Stimulated activated CD4-positive, alpha-beta T cell treated with anti-CD3 and anti-CD28 coated beads, TNF-alpha, amount 100 ng/mL, for 1 hour (primary cell): Measurements from ENCODE around the gene OR10H4.
"Not testable (repeated sequence)": the region's sequence is repeated elsewhere in the genome, so short reads cannot be mapped to it uniquely, and the experiment has no call there.

Experiments used
- DNase-seq, 3 donors: peaks; one replicate each; pipeline ENCODE4 v3.0.0-alpha.2; 2020; ENCODE audit warnings: low read depth in 3 of 3, low spot score in 1 of 3

The OR10H4 gene, protein sequence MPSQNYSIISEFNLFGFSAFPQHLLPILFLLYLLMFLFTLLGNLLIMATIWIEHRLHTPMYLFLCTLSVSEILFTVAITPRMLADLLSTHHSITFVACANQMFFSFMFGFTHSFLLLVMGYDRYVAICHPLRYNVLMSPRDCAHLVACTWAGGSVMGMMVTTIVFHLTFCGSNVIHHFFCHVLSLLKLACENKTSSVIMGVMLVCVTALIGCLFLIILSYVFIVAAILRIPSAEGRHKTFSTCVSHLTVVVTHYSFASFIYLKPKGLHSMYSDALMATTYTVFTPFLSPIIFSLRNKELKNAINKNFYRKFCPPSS

DNA sequence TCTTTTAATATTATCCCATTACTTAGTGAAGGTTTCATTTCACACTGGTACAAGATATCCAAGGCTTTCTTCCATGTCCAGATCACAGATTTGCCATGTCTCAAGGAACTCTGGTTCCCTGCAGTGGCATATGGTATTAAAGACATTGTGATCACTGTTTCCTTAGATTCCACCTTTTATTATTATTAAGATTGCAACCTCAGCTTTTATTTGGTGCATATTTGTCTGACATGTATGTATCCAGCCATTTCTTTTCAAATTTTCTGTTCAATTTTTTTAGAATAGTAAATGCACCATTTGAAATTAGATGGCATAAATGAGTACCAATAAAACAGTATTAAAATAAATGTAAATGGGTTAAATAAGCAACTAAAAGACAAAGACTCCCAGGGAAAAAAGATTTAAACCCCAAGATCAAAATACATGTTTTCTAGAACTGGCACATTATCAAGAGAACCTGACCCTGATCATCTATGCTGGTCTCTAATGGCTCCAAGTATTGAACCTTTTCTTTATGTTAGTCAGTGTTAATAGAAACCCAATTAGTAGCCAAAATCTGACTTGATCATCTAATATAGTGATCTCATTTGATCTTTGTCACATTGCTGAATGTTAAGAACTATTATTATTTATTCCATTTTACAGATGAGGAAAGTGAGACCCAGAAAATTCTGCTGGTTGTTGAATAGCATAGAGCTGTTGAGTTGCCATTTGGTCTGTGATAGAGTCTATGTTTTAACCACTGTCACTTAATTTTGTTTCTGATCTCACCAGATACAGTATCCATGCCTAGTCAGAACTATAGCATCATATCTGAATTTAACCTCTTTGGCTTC is at the start of gene OR10H4:
TSS of gene OR10H4 (plus strand) at position 786 of the 836 bp plus-strand sequence. CDS start at position 786, 0 bp downstream.
- DNase-seq, result no peak

DNA sequence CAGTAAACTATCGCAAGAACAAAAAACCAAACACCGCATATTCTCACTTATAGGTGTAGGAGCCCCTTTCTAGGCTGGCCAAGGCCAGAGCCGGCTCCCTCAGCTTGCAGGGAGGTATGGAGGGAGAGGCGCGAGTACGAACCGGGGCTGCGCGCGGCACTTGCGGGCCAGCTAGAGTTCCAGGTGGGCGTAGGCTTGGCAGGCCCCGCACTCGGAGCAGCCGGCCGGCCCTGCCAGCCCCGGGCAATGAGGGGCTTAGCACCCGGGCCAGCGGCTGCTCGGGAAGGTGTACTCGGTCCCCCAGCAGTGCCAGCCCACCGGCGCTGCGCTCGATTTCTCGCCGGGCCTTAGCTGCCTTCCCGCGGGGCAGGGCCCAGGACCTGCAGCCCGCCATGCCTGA is 49.2 kb upstream of the OR10H4 start:
- DNase-seq, result not testable (repeated sequence)

DNA sequence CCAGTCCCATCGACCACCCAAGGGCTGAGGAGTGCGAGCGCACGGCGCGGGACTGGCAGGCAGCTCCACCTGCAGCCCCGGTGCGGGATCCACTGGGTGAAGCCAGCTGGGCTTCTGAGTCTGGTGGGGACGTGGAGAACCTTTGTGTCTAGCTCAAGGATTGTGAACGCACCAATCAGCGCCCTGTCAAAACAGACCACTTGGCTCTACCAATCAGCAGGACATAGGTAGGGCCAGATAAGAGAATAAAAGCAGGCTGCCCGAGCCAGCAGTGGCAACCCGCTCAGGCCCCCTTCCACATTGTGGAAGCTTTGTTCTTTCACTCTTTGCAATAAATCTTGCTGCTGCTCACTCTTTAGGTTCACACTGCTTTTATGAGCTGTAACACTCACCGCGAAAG is 48.8 kb upstream of the OR10H4 start:
- DNase-seq, result not testable (repeated sequence)

DNA sequence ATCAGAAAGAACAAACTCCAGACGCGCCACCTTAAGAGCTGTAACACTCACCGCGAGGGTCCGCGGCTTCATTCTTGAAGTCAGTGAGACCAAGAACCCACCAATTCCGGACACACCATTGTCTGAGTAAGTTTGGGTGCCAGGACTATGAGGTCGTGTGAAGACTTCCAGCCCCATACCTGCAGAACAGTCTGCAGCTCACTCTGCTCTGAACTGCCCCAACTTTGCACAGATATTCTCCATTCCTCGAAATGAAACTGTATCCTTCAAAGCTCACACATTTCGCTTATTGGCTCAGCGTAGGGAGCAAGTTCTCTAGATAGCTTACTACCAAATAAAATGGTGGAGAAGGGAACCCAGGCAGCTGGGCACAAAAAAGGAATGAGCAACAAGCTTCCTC is 48.3 kb upstream of the OR10H4 start:
- no peak for DNase-seq

DNA sequence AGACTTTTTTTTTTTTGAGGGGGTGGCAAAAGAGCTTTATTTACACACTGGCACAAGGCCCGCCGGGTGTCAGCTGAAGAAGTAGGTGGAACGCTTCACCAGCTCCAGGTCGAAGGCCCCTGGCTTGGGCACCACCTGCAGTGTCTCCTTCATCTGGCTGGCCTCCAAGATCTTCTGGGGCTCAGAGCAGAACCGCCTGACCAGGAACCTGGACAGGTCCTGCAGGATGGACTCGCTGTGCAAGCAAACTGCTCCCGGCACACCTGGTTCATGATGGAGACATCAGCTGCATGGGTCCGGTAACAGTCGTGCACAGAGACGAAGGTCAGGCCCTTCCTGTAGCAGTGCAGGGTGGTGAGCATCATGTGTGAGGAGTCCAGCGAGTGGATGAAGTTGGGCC is 46.6 kb upstream of the OR10H4 start:
- no peak for DNase-seq

DNA sequence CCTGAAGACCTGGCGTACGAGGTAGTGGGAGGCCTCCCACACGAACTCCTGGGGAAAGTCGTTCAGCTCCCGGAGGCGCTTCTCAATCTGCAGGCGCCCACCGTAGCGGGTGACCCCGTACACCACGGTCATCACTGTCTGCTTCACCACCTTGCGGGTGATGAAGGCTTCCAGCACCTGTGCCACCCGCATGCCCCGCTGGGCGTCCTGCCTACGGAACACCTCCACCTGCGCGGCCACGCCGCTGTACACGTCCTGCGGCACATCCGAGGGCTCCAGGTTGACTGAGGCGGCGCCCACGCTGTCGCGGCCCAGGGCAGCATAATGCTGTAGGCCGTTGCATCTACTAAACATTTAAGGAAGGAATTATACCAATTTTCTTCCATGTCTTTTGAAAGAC is 45.9 kb upstream of the OR10H4 start:
- not testable (repeated sequence) for DNase-seq

DNA sequence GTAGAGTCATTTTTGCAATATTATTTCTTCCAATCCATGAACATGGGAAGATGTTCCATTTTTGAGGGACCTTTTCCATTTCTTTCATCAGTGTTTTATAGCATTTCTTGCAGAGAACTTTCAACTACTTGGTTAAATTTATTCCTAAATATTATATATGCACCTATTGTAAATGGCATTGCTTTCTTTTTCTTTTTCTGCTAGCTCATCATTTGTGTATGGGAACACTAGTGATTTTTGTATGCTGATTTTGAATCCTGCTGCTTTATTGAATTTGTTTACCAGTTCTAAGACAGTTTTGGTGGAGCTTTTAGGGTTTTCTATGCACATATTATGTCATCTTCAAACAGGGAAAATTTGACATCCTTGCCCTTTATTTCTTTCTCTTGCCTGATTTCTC is 43.8 kb upstream of the OR10H4 start:
- no peak for DNase-seq

DNA sequence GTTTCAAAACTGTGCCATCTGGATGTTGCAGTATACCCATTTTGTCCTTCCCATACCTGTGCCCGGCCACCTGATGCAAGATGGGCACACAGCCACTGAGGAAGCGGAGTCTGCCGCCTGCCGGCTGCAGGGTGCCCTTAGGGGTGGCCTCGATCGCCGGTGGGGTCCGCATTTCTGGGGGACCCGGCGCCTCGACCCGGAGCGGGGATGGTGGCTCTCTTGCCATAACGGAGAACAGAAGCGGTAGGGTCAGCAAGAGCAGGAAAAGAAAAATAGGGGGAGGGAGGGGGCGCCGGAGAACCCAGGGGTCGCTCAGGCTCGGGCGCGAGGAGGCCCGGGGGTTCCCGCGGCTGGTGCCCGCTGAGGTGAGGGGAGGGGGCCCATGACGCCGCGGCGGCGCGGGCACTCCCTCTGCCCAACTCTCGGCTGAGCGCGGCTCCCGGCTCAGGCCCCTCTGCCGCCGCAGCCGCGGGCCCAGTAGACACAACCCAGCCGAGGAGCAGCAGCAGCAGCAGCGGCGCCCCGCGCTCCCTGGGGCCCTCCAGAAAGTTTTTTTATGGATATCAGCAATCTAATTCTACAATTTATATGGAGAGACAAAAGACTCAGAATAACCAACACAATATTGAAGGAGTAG is 37.1 kb upstream of the OR10H4 start:
- DNase-seq, result no peak

DNA sequence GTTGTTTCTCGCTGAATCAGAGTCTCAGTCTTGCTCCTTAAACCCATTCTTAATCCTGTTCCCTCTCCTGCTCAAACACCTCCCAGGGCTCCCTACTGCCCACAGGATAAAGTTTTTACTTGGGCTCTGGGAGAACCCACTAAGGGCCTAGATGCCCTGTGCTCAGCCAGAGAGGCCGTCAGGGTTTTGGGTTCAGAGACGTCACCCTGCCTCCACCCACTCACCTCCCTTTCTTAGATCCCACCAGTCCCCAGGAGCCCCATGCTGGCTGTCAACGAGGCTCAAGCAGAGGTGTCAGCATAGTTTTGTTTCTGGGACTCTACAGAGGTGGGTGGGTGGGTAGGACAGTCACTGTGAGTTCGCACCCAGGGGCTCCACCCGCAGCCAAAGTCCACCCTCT is 35.4 kb upstream of the OR10H4 start:
- DNase-seq, result no peak

DNA sequence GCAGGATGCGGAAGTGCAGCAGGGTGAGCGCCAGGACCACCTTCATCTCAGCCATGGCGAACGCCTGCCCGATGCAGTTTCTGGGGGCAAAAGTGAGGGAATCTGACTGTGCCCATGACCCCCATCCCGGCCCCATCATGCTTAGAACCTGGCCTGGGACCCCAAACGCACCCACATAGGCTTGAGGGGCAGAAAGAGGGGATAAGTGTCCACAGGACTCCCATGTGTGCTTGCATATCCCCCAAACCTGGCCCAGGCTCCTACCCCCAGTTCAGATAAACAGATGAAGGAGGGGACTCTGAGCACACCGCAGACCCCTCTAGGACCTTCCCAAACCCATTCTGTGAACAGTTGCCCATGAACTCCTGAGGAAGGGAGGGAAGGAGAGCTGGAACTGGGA is 35.0 kb upstream of the OR10H4 start:
- DNase-seq, result no peak

DNA sequence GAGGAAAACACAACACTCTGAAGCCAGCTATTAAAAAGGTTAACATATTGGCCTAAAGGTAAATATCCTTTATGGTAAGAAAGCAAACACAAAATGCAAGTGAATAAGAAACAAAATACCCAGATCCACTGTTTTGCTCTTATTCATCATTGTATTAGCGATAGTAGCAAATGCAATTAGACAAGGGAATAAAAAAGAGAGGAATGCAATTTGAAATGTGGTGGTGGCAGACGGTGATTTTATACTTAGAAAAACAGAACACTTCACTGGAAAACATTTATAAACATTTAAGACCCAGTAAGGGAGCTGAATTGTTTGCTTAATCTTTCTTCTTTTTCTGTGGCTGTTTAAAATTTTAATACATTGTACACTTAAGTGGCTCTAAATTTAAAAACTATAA is 33.7 kb upstream of the OR10H4 start:
- DNase-seq, result no peak

DNA sequence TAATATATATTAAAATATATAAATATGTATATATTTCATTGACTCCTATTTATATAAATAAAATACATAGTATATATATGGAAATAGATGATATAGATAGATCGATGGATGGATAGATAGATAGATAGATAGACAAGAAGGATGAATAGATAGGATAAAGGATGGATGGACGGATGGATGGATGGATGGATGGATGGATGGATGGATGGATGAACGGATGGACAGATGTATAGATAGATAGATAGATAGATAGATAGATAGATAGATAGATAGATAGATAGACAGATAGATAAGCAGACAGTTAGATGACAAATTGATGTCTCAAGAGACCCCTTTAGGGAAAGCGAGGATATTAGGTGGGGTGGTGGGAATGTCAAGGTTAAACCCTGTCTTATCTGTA is 29.6 kb upstream of the OR10H4 start:
- no peak for DNase-seq

DNA sequence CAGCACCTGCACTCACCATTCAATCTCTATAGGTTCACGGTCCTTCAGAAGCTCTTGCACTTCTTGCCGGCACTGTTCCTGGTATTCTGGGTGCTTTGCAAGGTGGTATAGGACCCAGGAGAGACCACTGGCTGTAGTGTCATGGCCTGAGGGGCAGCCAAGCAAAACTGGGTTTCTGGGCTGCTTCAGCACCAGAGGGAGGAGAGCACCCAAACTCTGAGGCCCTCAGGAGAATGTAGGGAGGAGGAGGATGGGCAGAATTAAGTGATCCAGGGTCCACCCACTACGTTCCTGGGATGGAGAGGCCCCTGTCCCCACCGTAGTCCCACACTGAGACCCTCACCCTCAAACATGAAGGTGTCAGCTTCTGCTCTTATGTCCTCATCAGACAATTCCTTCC is 26.8 kb upstream of the OR10H4 start:
- DNase-seq, result no peak

DNA sequence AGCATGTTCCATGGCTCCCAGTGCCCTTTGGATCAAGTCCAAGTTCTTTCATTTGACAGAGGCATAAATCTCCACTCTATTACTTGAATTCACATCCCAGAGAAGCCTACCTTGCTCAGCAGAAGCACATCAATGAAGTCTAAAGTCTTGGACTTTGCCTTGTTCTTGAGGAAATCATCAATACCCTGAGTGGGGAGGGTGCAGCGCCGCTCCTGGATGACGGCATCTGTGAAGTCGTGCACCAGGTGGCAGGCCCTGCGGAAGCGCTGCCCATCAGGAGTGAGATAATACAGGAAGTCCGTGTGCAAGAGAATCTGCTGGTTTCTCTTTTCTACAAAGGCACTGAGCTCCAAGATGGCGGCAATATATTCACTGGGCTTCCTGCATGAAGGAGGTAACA is 25.1 kb upstream of the OR10H4 start:
- no peak for DNase-seq

DNA sequence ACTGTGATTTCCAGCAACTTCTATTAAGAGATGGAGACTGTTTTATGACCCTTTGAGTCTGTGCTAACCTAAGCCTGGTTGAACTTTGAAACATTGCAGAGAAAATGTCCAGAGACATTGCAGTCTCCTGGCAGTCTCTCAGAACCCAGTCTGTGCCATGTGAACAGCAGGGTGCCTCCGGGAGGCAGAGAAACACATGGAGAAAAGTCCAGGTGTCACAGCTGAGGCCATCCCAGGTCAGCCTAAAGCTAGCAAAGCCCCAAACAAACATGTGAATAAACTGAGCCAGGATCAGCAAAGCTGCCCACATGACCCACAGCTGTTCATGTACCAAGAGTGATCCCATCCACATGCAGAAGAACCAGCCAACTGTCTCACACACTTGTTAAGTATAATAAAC is 22.3 kb upstream of the OR10H4 start:
- no peak for DNase-seq

DNA sequence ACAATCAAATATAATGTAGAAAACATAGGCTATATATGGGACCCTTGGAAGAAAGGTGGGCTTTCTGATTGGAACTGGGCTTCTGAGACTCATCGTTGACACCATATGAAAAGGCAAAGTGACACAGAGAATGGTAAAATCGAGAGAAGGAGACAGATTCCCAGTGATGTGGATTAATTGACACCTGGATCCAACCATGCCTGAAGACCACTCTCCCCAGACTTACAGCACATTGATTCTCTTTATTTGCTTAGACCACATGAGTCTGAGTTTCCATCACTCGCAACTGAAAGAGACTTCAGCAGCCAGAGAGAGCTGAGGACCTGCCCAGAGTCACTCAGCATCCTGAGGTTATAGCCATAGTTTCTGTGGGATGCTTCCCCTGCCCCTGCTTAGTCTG is 20.5 kb upstream of the OR10H4 start:
- no peak for DNase-seq

DNA sequence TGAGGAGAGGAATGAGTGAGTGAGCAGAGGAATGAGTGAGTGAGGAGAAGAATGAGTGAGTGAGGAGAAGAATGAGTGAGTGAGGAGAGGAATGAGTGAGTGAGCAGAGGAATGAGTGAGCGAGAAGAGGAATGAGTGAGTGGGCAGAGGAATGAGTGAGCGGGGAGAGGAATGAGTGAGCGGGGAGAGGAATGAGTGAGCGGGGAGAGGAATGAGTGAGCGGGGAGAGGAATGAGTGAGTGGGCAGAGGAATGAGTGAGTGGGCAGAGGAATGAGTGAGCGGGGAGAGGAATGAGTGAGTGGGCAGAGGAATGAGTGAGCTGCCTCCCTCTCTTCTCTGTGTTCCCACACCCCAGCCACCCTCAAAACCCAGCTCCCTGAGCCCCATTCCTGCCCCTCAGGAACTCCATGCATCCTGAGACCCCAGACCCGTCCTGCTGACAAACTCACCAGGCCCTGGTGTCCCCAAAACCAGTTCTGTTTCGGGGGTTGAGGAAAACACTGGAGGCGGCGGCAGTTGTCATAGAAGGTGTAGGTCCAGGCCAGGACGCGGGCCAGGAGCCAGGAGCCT is 15.0 kb upstream of the OR10H4 start:
- not testable (repeated sequence) for DNase-seq

DNA sequence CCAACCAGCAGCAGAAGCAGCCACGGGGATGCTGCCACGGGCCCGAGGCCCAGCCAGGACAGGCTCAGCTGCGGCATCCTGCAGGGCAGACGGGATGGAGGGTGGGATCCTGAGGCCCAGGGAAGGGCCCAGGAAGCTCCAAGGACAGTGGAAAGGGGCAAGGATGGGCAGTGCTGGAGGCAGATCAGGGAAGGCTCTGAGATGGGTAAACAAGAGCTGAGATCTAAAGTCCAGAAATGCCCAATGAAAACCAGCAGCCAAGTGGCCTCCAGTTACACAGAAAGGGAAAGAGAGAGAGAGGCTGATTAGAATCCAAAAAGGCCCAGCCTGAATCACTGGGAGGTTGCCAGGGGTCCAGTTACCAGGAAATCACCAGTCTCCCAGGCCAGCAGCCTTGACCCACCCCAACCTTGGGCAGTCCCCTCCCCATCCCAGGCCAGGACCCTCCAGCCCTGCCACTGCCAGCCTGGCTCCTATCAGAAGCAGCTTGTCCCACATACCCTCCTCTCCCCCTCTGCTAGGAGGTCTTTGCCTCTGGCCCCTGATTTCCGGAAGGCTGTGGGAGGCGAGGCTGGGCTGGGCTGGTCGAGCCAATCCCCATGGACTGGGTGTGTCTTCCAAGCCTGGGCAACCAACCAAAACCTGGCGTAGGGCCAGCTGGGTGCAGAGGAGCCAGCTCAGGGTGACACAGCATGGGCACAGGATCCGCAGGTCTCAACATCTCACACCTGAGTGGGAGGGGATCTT is 14.3 kb upstream of the OR10H4 start, which contains the start of gene CYP4F11:
TSS of gene CYP4F11 (minus strand) at position 198 of the 747 bp plus-strand sequence. CDS start at position 77, 121 bp downstream.
- DNase-seq, result no peak

DNA sequence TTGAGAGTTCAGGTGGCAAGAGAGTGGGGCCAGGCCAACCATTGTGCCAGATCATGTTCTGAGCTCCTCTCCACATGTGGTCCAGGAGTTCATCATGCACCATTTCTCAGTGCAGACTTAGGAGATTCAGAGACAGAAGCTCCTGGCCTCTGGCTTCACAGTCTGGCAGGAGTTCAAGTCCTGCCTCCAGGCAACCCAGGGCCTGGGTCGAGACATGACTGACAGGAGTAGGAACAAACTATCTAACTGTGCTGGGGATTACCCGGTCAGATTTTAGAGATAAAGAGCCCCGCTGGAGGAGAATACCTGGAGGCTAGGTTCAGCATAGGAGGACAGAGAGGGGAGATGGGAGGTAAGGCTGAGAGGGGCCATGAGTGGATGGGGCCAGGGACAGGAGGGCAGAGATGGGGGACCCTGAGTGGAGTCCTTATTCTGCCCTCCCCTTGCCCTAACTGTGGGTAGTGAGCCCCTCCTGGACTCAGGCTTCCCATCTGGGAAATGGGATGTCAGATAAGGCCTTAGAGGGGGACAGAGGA is 13.6 kb upstream of the OR10H4 start:
- DNase-seq, result no peak

DNA sequence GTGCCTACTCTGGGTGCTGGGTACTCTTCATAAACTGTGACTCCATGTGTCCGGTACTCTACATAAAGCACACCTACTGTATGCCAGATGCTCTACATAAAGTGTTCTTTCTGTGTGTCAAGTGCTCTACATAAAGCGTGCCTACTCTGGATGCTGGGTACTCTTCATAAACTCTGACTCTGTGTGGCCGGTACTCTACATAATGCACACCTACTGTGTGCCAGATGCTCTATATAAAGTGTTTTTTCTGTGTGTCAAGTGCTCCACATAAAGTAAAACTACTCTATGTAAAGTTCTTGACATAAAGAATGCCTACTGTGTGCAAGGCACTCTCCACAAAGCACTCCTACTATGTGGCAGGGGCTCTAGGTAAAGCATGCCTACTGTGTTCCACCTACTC is 12.6 kb upstream of the OR10H4 start:
- DNase-seq, result no peak

DNA sequence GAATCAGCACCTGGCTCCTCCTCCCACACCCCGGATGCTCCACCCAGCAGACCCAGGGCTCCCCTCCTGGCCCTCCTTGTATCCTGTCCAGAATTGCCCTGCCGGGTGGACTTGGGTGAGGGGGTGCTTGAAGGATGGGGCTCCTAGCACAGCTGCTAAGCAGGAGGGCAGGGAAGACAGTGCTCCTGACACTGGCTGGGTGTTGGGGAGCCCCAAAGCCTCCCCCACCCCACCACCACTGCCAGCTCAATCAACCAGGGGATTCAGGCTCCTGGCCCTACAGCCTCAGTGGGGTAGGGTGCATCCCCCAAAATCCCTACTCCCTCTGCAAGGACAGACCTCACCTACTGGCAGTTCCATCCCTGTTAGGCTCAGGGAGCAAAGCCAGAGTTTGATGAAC is 11.9 kb upstream of the OR10H4 start:
- DNase-seq, result no peak
